ENCODE measurements around the gene PSMB11.

The PSMB11 gene

GRCh38 chr14:23042162-23042965, at the start of gene PSMB11:
Gene PSMB11 (plus strand): TSS chr14:23042212. CDS start chr14:23042226, 14 bp downstream.
- no peak within 1 kb of the TSS for H3K4me3 ChIP-seq
- H4K20me1 ChIP-seq: no peaks in the 10 kb centered on the region
- no peak within 1 kb of the TSS for H3K9ac ChIP-seq
- H3K27me3 ChIP-seq: no peaks in the 10 kb centered on the region
- no peaks in the 10 kb centered on the region for H3K9me3 ChIP-seq (replicated peaks in 1 of 11)
- no peaks in the 10 kb centered on the region for H3K36me3 ChIP-seq
- no peak for TF ChIP-seq Cebpa-rat (IDR thresholded peaks at IDR 0.05)
- no peak within 1 kb of the TSS for H3K27ac ChIP-seq
- no peak within 1 kb of the TSS for H3K4me2 ChIP-seq
- peaks cover 0 to 27% (median 16%) of the 10 kb centered on the region in 10 experiments; a peak in 15 of 20 replicates for H3K4me1 ChIP-seq

GRCh38 chr14:22993517-22993916, 48.5 kb upstream of the PSMB11 start:
- H3K4me1 ChIP-seq: peaks cover 39 to 80% (median 62%) of the 10 kb centered on the region in 10 experiments
- 0 out of 22 replicates have a peak, but pooled peaks cover 0 to 4% (median 0%) of the 10 kb centered on the region in 11 experiments for H3K27me3 ChIP-seq
- no peaks in the 10 kb centered on the region for H4K20me1 ChIP-seq
- no peak overlapping the region for H3K4me3 ChIP-seq
- peak overlapping the region in 4 of 11 experiments; percentile 44 to 72 (median 48); a peak in 5 of 22 replicates for H3K9ac ChIP-seq
- no peaks in the 10 kb centered on the region for H3K9me3 ChIP-seq (replicated peaks in 1 of 11)
- peaks cover 0 to 21% (median 6%) of the 10 kb centered on the region in 11 experiments; a peak in 6 of 22 replicates for H3K36me3 ChIP-seq
- peak overlapping the region in 8 of 11 experiments; percentile 40 to 79 (median 78); a peak in 12 of 22 replicates for H3K4me2 ChIP-seq
- peak overlapping the region in 6 of 11 experiments; percentile 11 to 85 (median 74); a peak in 11 of 22 replicates for H3K27ac ChIP-seq
- TF ChIP-seq Cebpa-rat (IDR thresholded peaks at IDR 0.05): no peak

GRCh38 chr14:22994762-22995275, 47.2 kb upstream of the PSMB11 start:
- H3K27me3 ChIP-seq: 0 out of 22 replicates have a peak, but pooled peaks cover 0 to 4% (median 0%) of the 10 kb centered on the region in 11 experiments
- peak overlapping the region in 9 of 11 experiments; percentile 11 to 66 (median 39); a peak in 11 of 22 replicates for H3K9ac ChIP-seq
- no peaks in the 10 kb centered on the region for H3K9me3 ChIP-seq (replicated peaks in 1 of 11)
- H3K36me3 ChIP-seq: peaks cover 0 to 12% (median 4%) of the 10 kb centered on the region in 11 experiments; a peak in 4 of 22 replicates
- H3K4me3 ChIP-seq: no peak overlapping the region
- TF ChIP-seq Cebpa-rat (IDR thresholded peaks at IDR 0.05): no peak
- peak overlapping the region in 10 of 11 experiments; percentile 12 to 79 (median 44); a peak in 17 of 22 replicates for H3K4me2 ChIP-seq
- H3K4me1 ChIP-seq: peaks cover 39 to 80% (median 62%) of the 10 kb centered on the region in 10 experiments
- H4K20me1 ChIP-seq: no peaks in the 10 kb centered on the region
- H3K27ac ChIP-seq: peak overlapping the region in 8 of 11 experiments; percentile 20 to 84 (median 36); a peak in 12 of 22 replicates

GRCh38 chr14:22995889-22996625, 46.0 kb upstream of the PSMB11 start:
- H3K4me2 ChIP-seq: peak overlapping the region in 6 of 11 experiments; percentile 11 to 65 (median 22); a peak in 11 of 22 replicates
- peak overlapping the region in 1 of 11 experiments; percentile 19; a peak in 1 of 22 replicates for H3K9ac ChIP-seq
- no peaks in the 10 kb centered on the region for H4K20me1 ChIP-seq
- no peaks in the 10 kb centered on the region for H3K27me3 ChIP-seq
- TF ChIP-seq Cebpa-rat (IDR thresholded peaks at IDR 0.05): no peak
- H3K4me1 ChIP-seq: peaks cover 39 to 69% (median 53%) of the 10 kb centered on the region in 10 experiments
- peak overlapping the region in 2 of 11 experiments; percentile 17 to 34; a peak in 1 of 22 replicates for H3K27ac ChIP-seq
- no peak overlapping the region for H3K4me3 ChIP-seq
- peaks cover 0 to 12% (median 4%) of the 10 kb centered on the region in 11 experiments; a peak in 4 of 22 replicates for H3K36me3 ChIP-seq
- H3K9me3 ChIP-seq (replicated peaks in 1 of 11): no peaks in the 10 kb centered on the region

- no peak for TF ChIP-seq Cebpa-rat (IDR thresholded peaks at IDR 0.05)
- Histone ChIP-seq H3K9me3 (replicated peaks in 1 of 11) (no peaks in the 10 kb centered on the region), H3K27ac (0 out of 22 replicates have a peak overlapping the region, but pooled peaks of 2 of the 11 experiments have one; percentile 2 to 19)
Measured at GRCh38 chr14:22996768-22997654, 45.0 kb upstream of the PSMB11 start.

GRCh38 chr14:22997676-22998323, 44.2 kb upstream of the PSMB11 start:
- H3K4me2 ChIP-seq: peak overlapping the region in 4 of 11 experiments; percentile 30 to 65 (median 44); a peak in 6 of 22 replicates
- H3K4me1 ChIP-seq: peaks cover 23 to 51% (median 37%) of the 10 kb centered on the region in 10 experiments
- H3K4me3 ChIP-seq: no peak overlapping the region
- no peaks in the 10 kb centered on the region for H3K9me3 ChIP-seq (replicated peaks in 1 of 11)
- no peak for TF ChIP-seq Cebpa-rat (IDR thresholded peaks at IDR 0.05)
- H3K9ac ChIP-seq: peak overlapping the region in 1 of 11 experiments; percentile 27; a peak in 3 of 22 replicates
- H3K27me3 ChIP-seq: no peaks in the 10 kb centered on the region
- peaks cover 0 to 12% (median 4%) of the 10 kb centered on the region in 11 experiments; a peak in 4 of 22 replicates for H3K36me3 ChIP-seq
- H3K27ac ChIP-seq: no peak overlapping the region
- no peaks in the 10 kb centered on the region for H4K20me1 ChIP-seq

More at GRCh38 chr14:22996768-22997654, 45.0 kb upstream of the PSMB11 start:
- no peaks in the 10 kb centered on the region for H3K27me3 ChIP-seq
- H4K20me1 ChIP-seq: no peaks in the 10 kb centered on the region
- H3K4me3 ChIP-seq: no peak overlapping the region
- peaks cover 0 to 12% (median 4%) of the 10 kb centered on the region in 11 experiments; a peak in 4 of 22 replicates for H3K36me3 ChIP-seq
- H3K9ac ChIP-seq: peak overlapping the region in 4 of 11 experiments; percentile 8 to 28 (median 26); a peak in 4 of 22 replicates
- peaks cover 31 to 59% (median 45%) of the 10 kb centered on the region in 10 experiments for H3K4me1 ChIP-seq
- H3K4me2 ChIP-seq: peak overlapping the region in 7 of 11 experiments; percentile 11 to 65 (median 30); a peak in 10 of 22 replicates

- no peak for TF ChIP-seq Cebpa-rat (IDR thresholded peaks at IDR 0.05)
Measured at GRCh38 chr14:22998329-22999012, 43.5 kb upstream of the PSMB11 start.

More at GRCh38 chr14:22998329-22999012, 43.5 kb upstream of the PSMB11 start:
- no peak overlapping the region for H3K4me3 ChIP-seq
- no peak overlapping the region for H3K4me2 ChIP-seq
- no peak overlapping the region for H3K27ac ChIP-seq
- no peaks in the 10 kb centered on the region for H3K27me3 ChIP-seq
- H3K36me3 ChIP-seq: peaks cover 0 to 12% (median 4%) of the 10 kb centered on the region in 11 experiments; a peak in 4 of 22 replicates
- H3K9ac ChIP-seq: no peak overlapping the region; a peak in 1 of 22 replicates
- peaks cover 17 to 44% (median 33%) of the 10 kb centered on the region in 10 experiments for H3K4me1 ChIP-seq
- H3K9me3 ChIP-seq (replicated peaks in 1 of 11): no peaks in the 10 kb centered on the region
- no peaks in the 10 kb centered on the region for H4K20me1 ChIP-seq
